NB4 (cell line): ENCODE results near the gene CLASRP.

Experiments used
- CTCF ChIP-seq: IDR thresholded peaks from one replicate; pipeline ENCODE4 v1.5.1; 2012; ENCODE audit warnings: low read depth, low read length
- POLR2A ChIP-seq: IDR thresholded peaks from 2 replicates; pipeline ENCODE4 v1.6.1; 2011; ENCODE audit warnings: mild to moderate bottlenecking; ENCODE audit not compliant: insufficient read length; ENCODE audit errors: extremely low read depth
- TF ChIP-seq, protein P1 (sequence below): IDR thresholded peaks from 2 replicates; pipeline ENCODE4 v1.6.1; 2011; ENCODE audit warnings: low read depth, low read length

GRCh38 chr19:45051929-45052579 lies 13.2 kb downstream of the CLASRP start:
- TF ChIP-seq CTCF (no peak), POLR2A (no peak)
- TF ChIP-seq, protein P1, sequence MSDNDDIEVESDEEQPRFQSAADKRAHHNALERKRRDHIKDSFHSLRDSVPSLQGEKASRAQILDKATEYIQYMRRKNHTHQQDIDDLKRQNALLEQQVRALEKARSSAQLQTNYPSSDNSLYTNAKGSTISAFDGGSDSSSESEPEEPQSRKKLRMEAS: no peak
